NCI-H345 (cell line): ENCODE results near the gene DTX3L.
"Not testable (repeated sequence)": the region's sequence is repeated elsewhere in the genome, so short reads cannot be mapped to it uniquely, and the experiment has no call there.

Experiments used
- DNase-seq: peaks from one replicate; lab custom pipeline; 2025; lab: John Stamatoyannopoulos, UW

Gene DTX3L

GRCh38 chr3:122562923-122563716, 1.0 kb upstream of the DTX3L start:
- DNase-seq = no peak

DNA sequence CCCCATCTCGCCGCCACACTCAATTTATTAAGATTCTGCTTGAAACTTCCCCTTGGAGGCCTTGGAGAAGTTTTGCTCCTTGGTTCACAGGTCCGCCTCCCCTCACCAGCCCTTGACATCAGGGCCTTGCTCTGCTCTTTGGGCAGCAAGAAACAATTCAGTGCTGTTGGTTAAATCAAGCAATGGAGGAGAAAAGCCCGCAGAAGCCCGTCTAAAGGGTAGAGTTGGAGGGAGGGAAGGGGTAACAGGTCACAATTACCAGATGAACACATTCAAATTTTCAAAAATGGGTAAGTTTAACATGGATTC, 467 bp upstream of the DTX3L start:
- peak; percentile 5 for DNase-seq

GRCh38 chr3:122568131-122568530, 4.0 kb downstream of the DTX3L start:
- not testable (repeated sequence) for DNase-seq

DNA sequence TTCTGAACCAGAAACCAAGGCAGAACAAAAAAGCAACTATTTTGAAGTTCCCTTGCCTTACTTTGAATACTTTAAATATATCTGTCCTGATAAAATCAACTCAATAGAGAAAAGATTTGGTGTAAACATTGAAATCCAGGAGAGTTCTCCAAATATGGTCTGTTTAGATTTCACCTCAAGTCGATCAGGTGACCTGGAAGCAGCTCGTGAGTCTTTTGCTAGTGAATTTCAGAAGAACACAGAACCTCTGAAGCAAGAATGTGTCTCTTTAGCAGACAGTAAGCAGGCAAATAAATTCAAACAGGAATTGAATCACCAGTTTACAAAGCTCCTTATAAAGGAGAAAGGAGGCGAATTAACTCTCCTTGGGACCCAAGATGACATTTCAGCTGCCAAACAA, 4.6 kb downstream of the DTX3L start:
- no peak for DNase-seq

DNA sequence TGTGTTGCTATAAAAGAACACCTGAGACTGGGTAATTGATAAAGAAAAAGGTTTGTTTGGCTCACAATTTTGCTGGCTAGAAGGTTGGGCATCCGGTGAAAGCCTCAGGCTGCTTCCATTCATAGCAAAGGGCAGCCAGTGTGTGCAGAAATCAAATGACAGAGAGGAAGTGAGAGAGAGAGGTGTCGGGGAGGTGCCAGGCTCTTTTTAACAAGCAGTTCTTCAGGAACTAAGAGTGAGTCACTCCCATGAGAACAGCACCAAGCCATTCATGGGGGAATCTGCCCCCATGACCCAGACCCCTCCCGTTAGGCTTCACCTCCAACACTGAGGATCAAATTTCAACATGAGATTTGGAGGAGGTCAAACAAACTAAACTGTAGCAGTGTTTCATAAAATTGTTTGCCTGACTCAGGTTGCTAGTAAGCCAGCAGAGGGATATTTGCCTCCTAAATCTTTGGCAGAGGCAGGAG, 8.8 kb downstream of the DTX3L start:
- DNase-seq = no peak

GRCh38 chr3:122576174-122576940, 12.2 kb downstream of the DTX3L start:
- DNase-seq = no peak

DNA sequence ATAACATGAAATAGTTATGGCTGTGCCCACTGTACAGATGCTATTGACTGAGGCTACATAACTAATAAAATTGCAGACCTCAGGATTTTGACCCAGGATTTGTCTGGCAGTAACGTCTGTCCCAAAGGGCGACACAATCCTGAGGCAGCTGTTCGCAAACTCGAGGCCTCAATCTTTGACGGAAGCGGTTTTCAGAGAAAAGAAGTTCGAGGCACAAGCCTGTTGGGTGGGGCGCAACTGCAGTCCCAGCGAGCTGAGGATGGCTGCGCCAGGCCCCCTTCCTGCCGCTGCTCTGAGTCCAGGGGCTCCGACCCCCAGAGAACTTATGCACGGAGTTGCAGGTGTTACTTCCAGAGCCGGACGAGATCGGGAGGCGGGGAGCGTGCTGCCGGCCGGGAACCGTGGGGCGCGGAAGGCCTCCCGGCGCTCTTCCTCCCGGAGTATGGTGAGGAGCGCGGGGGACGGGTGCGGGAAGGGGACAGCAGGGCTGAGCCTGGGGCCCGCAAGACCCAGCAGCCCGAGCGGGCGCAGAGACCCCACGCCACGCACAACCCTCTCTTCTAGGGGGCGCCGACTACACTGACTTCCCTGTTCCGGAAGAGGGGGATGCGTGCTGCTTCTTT, 13.4 kb downstream of the DTX3L start, which contains the start of gene PARP15:
Gene PARP15, plus strand, starts transcription at position 242 of the 623 bp plus-strand sequence. Its CDS starts 18 bp downstream, at position 260.
- no peak for DNase-seq

GRCh38 chr3:122578069-122578740, 14.1 kb downstream of the DTX3L start:
- DNase-seq = no peak

DNA sequence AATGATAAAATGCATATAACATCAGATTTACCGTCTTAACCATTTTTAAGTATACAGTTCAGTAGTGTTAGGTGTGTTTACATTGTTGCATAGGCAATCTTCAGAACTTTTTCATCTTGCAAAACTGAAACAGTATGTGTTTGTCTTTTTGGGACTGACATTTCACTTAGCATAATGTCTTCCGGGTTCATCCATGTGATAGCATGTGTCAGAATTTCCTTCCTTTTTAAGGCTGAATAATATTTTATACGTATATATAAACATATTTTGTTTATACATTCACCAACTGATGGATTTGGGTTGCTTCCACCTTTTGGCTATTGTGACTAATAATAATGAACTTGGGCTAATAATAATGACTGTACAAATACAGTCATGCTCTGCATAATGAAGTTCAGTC, 16.3 kb downstream of the DTX3L start:
- DNase-seq = no peak

DNA sequence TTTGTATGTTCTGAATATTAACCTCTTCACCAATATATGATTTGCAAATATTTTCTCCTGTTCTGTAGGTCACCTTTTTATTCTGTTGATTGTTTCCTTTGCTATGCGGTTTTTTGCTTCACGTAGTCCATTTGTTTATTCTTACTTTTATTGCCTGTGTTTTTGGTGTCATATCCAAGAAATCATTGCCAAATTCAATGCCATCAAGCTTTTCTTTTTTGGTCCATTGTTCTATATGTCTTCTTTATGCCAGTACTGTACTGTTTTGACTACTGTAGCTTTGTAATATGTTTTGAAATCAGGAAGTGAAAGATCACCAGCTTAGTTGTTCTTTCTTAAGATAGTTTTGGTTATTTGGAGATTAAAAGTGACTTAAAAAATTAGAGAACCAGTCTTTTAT, 17.5 kb downstream of the DTX3L start:
- no peak for DNase-seq

GRCh38 chr3:122582390-122582789, 18.3 kb downstream of the DTX3L start:
- no peak for DNase-seq

- DNase-seq = no peak
Measured at GRCh38 chr3:122586098-122586497, 22.0 kb downstream of the DTX3L start.

DNA sequence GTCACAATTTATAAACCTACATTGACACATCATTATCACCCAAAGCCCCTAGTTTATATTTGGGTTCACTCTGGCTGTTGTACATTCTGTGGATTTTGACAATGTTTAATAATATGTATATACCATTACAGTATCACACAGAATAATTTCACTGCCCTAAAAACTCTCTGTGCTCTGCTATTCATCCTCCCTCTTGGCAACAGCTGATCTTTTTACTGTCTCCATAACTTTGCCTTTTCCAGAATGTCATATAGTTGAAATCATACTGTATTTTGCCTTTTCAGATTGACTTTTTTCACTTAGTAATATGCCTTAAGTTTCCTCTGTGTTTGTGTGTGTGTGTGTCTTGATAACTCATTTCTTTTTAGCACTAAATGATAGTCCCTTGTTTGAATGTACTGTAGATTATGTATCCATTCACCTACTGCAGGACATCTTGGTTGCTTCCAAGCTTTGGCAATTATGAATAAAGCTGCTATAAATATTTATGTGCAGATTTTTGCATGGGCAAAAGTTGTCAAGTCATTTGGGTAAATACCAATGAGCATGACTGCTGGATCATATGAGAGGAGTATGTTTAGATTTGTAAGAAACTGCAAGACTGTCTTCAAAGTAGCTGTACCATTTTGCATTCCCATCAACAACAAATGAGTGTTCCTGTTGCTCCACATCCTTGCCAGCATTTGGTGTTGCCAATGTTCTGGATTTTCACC, 22.8 kb downstream of the DTX3L start:
- DNase-seq = no peak

GRCh38 chr3:122587572-122587971, 23.4 kb downstream of the DTX3L start:
- no peak for DNase-seq

- DNase-seq = no peak
Measured at GRCh38 chr3:122589297-122589696, 25.2 kb downstream of the DTX3L start.

DNA sequence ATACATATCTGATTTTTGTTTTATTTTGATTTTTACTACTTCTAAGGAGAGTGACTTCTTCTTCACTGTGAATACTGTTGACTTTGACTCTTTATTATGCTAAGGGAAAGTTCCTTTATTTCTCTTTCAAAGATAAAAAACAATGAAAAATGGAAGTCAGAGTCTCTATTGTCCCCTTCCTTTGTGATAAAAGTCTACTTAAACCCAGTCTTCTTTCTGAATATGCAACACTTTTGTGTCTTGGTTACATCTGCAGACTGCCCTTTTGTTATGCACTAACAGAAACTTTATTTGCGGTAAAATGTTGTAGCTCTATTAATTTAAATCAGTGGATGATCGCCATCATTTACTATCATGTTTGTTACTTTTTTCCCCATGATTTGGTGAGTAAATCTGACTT, 26.5 kb downstream of the DTX3L start:
- DNase-seq = no peak

DNA sequence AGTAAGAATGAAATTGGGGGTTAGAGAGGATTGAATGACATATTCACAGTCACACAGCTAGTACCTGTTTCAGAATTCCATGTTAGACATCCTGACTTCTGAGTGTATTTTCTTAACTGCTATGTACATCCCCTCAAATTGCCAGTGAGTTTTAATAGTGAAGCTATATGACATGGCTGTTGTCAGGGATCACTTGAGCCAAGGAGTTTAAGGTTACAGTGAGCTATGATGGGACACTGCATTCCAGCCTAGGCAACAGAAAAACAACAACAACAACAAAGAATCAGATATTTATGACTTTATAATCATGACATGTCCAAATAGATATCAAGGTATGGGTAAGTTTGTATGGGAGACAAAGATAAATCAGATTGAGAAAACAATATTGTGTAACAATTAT, 29.9 kb downstream of the DTX3L start:
- no peak for DNase-seq

DNA sequence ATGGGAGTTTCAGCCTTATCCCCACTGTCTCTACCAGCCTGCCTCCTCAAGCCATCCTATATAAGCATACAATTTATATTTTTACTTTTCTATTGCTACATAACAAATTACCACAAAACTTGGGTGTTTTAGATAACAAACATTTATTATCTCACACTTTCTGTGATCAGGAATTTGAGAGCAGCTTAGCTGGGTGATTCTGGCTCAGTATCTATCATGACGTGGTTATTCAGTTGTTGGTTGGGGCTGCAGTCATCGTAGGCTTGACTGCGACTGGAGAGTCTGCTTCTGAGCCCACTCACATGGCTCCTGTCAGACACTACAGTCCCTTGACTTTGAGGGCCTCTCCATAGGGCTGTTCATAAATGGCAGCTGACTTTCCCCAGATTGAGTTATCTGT, 34.0 kb downstream of the DTX3L start:
- DNase-seq = no peak

GRCh38 chr3:122598556-122598955, 34.4 kb downstream of the DTX3L start:
- DNase-seq = no peak

- DNase-seq = no peak
Measured at GRCh38 chr3:122602011-122602710, 38.0 kb downstream of the DTX3L start.

DNA sequence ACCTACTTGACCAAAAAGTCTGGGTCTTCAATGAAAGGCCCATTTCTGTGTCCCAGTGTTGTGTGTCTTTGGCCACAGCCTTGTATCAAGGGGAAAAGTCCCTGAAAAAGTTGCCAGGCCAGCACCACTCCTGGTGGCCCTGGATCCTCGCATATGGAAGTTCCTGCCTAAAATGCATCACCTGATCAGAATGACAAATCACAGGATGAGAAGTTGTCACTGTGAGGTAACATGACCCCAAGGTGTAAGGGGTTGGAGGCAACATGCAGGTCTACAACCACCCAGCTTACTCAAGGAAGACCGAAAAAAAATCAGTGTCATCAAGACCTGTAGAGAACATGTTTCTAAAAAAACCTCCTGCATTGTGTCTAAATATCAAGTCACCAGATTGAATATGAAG, 38.9 kb downstream of the DTX3L start:
- DNase-seq = no peak
